Lower leg skin (tissue), 4 donors: ENCODE data around the gene ZNF814. TPM values are rescaled to one million over a fixed set of nuclear protein-coding genes. Genes with fewer than 3 reads are reported as not detected.
"Not testable (repeated sequence)": the region's sequence is repeated elsewhere in the genome, so short reads cannot be mapped to it uniquely, and the experiment has no call there.

Experiments used
- DNase-seq, 2 donors: peaks; one replicate each; pipeline ENCODE4 v3.0.0-alpha.2; 2019; ENCODE audit warnings: low spot score in 2 of 2
- H3K4me3 ChIP-seq: fragments of 200-600 bp; sonication (generic); 2 replicates; pipeline ENCODE4 v1.5.1; 2017; ENCODE audit warnings: mild to moderate bottlenecking, low read depth; ENCODE audit not compliant: poor library complexity, severe bottlenecking
- CTCF ChIP-seq, 3 donors: fragments of 450-650 bp; IDR thresholded peaks; one replicate each; pipeline ENCODE4 v1.5.1; 2016; ENCODE audit warnings: antibody characterized with exemption in 3 of 3, mild to moderate bottlenecking in 3 of 3, moderate library complexity in 2 of 3
- POLR2A ChIP-seq, 2 donors: fragments of 450-650 bp; IDR thresholded peaks; one replicate each; pipeline ENCODE4 v1.6.1; 2016 to 2017; ENCODE audit warnings: antibody characterized with exemption in 2 of 2, mild to moderate bottlenecking in 1 of 2, moderate library complexity in 1 of 2
- WGBS, 2 donors: methylation state at CpG; one replicate each; pipeline ENCODE4 v1.1.5; 2018; 5-methylcytosine and 5-hydroxymethylcytosine counted together
- intact Hi-C: fragments of 100-400 bp; cut with DNase I; formaldehyde crosslinking; loops from one replicate; pipeline ENCODE4 v1.15.0; 2023; ENCODE audit warnings: low total_unique reads
- total RNA-seq, 4 donors: library from RNA; depleted of rRNA; stranded (reverse); fragments of >200 nt; gene quantifications; one replicate each; pipeline ENCODE4 v1.1.0, GENCODE V29; 2016

ZNF814 gene
- total RNA-seq, 4 donors from 2014 or later = 6.9 to 18.4 (median 10.0) TPM

- intact Hi-C loops = no loop called here
- WGBS, 2 donors = 9 to 10% methylated on average over 8 of the region's 8 CpGs
- no peak for TF ChIP-seq POLR2A (IDR thresholded peaks at IDR 0.05)
- no peak for TF ChIP-seq CTCF (IDR thresholded peaks at IDR 0.05)
- DNase-seq = peak in 1 of 2 donors; percentile 5
- H3K4me3 ChIP-seq = peak overlapping the region; percentile 43
Observed at GRCh38 chr19:57888107-57888559, 704 bp downstream of the ZNF814 start.

DNA sequence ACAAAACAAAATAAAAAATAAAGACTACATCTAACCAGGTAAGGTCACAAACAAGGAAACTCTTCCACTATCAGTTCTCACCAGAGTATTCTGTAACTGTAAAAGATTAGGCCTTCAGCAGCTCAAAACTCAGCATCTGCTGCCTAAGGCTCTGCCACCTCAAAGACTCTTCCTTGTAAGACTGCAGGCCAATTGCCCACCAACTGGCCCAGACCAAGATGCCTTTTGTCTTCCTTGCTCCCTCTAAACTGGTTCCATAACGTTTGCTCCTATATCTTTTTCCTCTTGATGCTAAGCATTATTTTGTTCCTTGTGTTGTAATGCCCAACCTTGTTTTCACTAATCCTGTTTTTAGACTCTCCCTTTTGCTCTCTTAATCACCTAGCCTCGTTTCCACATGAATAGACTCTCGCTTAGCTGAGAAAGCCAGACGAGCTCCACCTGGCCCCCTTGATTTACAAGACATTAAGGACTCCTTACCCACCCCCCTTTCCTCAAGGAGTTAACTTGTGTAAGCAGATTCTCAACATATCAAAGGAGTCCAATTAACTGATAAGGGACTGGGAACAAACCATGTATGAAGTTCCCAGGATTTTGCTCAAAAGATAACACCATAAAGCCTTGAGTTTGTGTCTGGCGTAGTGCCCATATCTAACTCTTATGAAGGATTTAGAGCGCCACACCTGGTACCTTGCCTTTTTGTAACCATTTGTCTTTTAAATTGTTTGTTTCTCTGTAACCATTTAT lies 1.5 kb downstream of the ZNF814 start:
- intact Hi-C loops = no loop called here
- H3K4me3 ChIP-seq = no peak overlapping the region
- TF ChIP-seq POLR2A (IDR thresholded peaks at IDR 0.05) (no peak), CTCF (IDR thresholded peaks at IDR 0.05) (no peak)
- DNase-seq = peak in 1 of 2 donors; percentile 0
- WGBS, 2 donors = 23 to 25% methylated on average over 6 of the region's 6 CpGs

DNA sequence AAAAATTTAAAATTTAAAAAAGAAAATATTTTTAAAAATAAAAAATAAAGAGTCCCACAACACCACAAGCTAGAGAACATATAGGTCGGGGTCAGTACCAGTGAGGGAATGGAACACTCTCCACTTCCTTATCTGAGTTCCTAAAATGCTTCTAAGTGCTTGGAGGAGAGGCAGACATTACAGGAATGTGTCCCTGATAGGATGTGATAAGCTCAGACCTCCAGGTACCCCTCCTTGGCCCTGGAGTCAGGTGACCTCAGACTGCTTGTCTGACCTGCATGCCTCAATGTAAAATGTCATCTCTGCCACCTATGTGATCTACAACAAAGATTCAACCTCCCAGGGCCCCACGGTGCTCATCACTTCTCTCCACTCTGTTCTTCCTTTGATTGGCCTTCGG lies 2.8 kb downstream of the ZNF814 start:
- WGBS, 2 donors = 89% methylated on average over 3 of the region's 3 CpGs
- intact Hi-C loops = no loop called here
- no peak for DNase-seq
- no peak overlapping the region for H3K4me3 ChIP-seq
- no peak for TF ChIP-seq POLR2A (IDR thresholded peaks at IDR 0.05)
- TF ChIP-seq CTCF (IDR thresholded peaks at IDR 0.05) = no peak

GRCh38 chr19:57873883-57874799 lies 14.7 kb downstream of the ZNF814 start:
- intact Hi-C loops, H3K4me3 ChIP-seq: not testable (repeated sequence)
- 92 to 97% methylated on average over 8 of the region's 8 CpGs for WGBS, 2 donors
- peak in 1 of 2 donors; percentile 3 for DNase-seq

DNA sequence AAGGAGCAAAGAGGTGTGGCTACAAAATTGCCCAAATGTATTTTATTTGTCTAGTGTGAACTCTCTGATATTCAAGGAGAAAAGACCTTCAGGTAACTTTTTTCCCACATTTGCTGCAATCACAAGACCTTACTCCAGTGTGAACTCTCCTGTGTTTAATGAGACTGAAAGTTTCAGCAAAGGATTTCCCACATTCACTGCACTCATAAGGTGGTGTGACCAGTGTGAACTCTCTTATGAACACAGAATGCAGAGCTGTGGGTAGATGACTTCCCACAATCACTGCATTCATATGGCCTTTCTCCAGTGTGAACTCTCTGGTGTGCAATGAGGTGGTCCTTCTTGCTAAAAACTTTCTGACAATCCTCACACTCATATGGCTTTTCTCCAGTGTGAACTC lies 16.4 kb downstream of the ZNF814 start:
- DNase-seq = no peak
- H3K4me3 ChIP-seq = no peak overlapping the region
- intact Hi-C loops = no loop called here
- TF ChIP-seq POLR2A (IDR thresholded peaks at IDR 0.05) = no peak
- TF ChIP-seq CTCF (IDR thresholded peaks at IDR 0.05) = no peak

- 88 to 91% methylated on average over 2 of the region's 2 CpGs for WGBS, 2 donors
- TF ChIP-seq POLR2A (IDR thresholded peaks at IDR 0.05) (no peak), CTCF (IDR thresholded peaks at IDR 0.05) (no peak)
- no peak overlapping the region for H3K4me3 ChIP-seq
- DNase-seq = no peak
- intact Hi-C loops = no loop called here
Observed at GRCh38 chr19:57870225-57870624, 18.6 kb downstream of the ZNF814 start.

DNA sequence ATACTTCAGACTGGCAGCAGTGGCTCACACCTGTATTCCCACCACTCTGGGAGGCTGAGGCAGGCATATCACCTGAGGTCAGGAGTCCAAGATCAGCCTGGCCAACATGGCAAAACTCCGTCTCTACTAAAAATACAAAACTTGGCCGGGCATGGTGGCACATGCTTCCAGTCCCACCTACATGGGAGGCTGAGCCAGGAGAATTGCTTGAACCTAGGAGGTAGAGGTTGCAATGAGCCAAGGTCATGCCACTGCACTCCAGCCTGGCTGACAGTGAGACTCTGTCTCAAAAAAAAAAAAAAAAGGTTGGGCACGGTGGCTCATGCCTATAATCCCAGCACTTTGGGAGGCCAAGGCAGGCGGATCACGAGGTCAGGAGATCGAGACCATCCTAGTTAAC lies 19.2 kb downstream of the ZNF814 start:
- H3K4me3 ChIP-seq, intact Hi-C loops, DNase-seq: not testable (repeated sequence)
- 92 to 94% methylated on average over 6 of the region's 6 CpGs for WGBS, 2 donors
